HuH-7.5 (cell line): ENCODE measurements around the gene TLX1.

ENCODE experiments used
- DNase-seq: peaks from one replicate; pipeline ENCODE4 v3.0.0; 2011; ENCODE audit warnings: low spot score

The TLX1 gene

GRCh38 chr10:101112799-101113594 lies 18.1 kb upstream of the TLX1 start:
- DNase-seq = no peak

DNA sequence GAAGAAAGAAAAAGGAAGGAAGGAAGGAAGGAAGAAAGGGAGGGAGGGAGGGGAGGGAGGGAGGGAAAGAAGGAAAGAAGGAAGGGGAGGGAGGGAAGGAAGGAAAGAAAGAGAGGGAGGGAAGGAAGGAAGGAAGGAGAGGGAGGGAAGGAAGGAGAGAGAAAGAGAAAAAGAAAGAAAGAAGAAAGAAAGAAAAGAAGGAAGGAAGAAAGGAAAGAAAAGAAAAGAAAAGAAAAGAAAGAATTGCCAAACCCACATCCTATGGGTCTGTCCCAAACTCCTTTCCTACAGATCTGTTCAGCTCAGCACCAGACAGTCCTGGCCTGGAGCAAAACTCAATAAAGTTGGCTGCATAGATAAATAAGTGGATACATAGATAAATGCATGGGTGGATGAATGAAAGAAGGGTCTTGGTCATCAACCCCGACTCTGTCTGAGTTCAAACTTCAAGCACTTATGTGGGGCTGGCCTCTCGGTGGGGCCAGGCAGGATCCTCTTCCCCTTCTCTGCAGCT lies 17.2 kb upstream of the TLX1 start:
- no peak for DNase-seq

DNA sequence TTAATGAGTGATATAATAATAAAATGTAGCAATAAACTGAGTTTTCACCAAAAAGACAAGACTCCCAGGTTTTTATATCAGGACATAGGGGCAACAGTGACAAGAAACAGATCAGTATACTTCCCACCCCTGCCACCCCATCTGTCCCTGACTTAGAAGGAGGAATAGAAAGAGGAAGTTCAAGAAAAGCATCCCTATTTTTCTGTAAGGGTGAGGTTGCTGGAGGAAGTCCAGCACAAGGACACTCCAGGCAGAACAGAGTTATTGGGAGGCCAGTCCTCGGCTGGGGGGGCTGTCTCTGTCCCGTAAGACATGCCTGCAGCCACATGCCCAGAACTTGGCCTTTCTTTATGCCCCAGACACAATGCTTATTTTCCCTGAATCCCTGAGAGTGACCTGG lies 16.5 kb upstream of the TLX1 start:
- no peak for DNase-seq

GRCh38 chr10:101116754-101117153 lies 14.3 kb upstream of the TLX1 start:
- DNase-seq = no peak

DNA sequence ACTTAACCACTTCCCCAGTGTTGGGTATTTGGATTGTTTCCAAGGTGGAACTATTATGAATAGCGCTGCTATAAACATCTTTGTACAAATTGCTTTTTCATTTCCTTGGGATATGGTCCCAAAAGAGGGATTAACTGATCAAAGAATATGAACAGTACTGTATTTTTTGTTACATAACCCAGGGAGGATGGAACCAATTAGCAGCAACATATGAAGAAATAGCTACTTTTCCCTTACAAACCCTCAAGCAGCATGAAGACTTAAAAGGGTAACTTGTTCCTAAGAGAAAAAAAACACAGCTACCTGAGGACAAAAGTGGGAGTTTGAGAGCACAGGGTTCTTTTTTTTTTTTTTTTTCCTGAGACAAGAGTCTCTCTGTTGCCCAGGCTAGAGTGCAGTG lies 13.1 kb upstream of the TLX1 start:
- DNase-seq = no peak

DNA sequence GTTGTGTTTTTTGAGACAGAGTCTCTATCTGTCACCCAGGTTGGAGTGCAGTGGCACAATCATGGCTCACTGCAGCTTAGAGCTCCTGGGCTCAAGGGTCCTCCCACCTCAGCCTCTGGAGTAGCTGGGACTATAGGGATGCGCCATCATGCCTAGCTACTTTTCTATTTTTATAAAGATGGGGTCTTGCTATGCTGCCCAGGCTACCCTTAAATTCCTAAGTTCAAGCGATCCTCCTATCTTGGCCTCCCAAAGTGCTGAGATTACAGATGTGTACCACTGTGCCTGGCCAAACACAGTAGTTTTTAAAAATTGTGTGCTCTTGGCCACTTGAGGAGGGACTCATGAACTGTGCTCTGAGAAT lies 10.6 kb upstream of the TLX1 start:
- DNase-seq = no peak

DNA sequence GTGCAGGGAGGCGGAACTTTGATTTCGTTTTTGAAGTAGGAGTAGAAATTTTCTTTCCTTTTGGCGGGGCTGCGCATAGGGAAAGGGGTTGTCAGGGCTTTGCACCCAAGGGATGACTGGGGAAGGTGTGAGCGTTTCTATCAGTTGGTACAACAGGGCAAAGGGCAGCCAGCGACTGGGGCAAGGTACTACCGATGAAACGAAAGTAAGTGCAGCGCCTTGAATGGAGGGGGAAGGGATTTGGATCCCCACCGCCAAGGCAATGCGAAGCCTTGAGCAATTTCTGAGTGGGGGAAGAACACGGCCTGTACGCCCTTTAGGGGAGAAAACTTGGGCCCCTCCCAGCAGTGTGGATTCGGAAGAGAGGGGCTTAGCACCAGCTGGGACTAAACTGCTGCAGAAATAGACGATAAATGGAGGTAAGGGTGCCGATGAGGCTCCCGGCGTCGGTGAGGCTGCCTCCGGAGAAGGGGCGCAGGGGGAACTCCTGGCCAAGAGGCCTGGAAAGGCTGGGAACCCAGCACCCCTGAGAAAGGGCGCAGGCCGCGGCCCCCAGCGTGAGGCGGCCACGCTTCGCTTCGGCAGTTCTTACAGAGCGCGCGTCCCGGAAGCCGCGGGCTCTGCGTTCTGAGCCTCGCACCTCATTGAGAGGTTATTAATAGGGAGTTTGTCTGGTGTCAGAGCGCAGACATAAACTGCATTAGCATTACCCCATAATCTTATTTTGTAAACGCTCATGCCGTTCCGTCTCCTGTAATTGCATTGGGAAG lies 10.0 kb upstream of the TLX1 start:
- no peak for DNase-seq

- DNase-seq = no peak
These were observed 9.5 kb upstream of the TLX1 start for GRCh38 chr10:101121654-101122031.

- no peak for DNase-seq
These were observed 8.6 kb upstream of the TLX1 start for GRCh38 chr10:101122270-101123084.

- DNase-seq = no peak
These were observed 7.8 kb upstream of the TLX1 start for GRCh38 chr10:101123085-101123814.

DNA sequence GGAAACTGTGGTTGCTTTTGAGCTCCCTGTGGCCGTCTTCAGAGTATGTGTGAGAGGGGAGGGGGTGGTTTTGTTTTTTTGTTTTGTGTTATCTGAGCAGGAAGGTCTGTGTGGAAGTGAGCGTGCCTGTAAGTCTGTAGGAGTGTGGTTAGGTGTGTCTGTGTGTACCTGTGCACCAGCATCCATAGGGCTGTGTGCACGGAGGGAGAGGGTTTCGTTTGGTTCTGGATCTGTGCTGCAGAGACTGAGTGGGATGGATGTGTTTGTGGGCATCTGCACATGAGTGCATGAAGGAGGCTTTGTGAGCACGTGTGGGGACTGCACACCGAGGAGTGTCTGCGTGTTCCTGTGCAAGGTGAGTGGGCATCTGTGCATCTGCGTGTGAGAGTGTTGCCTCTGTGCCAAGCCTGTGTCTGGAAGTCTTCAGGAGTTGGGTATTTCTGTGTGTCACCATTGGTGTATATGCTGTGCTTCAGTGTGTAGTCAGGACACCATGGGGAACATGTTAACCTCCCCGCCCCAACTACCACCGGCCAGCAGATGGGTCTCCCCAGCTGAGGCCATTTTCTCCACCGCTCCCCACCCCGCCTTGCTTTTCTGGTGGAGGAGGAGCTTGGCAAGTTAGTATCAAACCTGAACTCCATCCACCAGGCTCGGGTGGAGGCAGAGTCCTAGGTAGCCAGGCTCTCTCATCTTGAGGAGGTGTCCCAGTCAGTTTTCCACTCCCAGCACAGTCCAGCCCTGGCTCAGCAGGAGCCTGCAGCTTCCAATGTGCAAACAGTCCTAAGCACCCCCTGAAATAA lies 7.1 kb upstream of the TLX1 start:
- DNase-seq = no peak

GRCh38 chr10:101124933-101125332 lies 6.2 kb upstream of the TLX1 start:
- no peak for DNase-seq

DNA sequence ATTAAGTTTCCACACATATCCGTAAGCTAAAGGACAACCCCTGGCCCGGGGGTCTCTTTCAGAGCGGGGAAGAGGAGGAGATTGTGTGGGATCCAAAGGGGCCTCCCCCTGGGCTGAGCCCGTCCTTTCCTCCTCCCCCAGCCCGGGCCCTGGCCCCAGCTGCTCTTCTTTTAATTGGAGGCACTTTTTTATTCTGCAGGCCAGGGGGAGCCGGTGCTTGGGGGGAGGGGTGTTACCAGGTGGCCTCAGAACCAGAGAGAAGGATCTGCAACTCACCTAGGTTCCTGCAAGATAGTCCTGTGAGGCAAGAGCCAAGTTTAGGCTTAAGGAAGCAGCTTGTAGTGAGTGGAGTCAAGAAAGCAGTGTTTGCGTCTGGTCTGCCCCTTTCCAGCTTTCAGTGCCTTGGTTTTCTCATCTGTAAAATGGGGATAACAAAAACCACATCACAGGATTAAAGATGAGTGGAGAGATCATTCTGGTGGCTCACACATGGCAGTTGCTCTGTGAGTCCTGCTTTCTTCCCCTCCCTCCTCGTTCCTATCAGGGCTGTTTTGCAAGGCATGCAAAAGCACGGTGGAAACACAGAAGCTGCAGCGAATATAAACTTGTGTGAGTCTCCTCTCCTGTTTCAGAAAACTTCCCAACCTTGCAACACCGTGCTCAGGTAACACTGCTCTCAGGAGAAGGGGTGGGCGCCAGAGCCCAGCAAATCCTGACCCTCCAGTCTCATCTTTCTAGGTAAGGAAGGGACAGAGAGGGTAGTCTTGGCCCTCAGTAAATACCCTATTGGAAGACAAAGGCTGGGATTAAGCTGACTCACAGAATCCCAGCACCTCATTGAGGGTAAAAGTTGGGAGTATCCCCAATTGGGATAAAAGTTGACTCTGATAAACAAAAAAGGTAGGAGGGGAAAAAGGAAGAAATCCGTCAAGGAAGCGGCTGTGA lies 4.1 kb upstream of the TLX1 start:
- no peak for DNase-seq

- DNase-seq = no peak
These were observed 959 bp upstream of the TLX1 start for GRCh38 chr10:101130141-101130540.

GRCh38 chr10:101131962-101132635 lies 999 bp downstream of the TLX1 start:
- DNase-seq = no peak

GRCh38 chr10:101132636-101133473 lies 1.8 kb downstream of the TLX1 start:
- no peak for DNase-seq

GRCh38 chr10:101133489-101134298 lies 2.6 kb downstream of the TLX1 start:
- DNase-seq = no peak
